HG03520 (cell line): Measurements from ENCODE around the gene SLA2.
"Not testable (repeated sequence)": the region's sequence is repeated elsewhere in the genome, so short reads cannot be mapped to it uniquely, and the experiment has no call there.

Experiments used
- ATAC-seq: cut with Tn5 transposase; IDR thresholded peaks from one replicate; pipeline ENCODE4 v1.9.1; 2021; ENCODE audit warnings: mild to moderate bottlenecking, moderate library complexity; ENCODE audit not compliant: unreplicated experiment

The SLA2 gene

GRCh38 chr20:36645998-36646397 is at the start of gene SLA2:
Gene SLA2, minus strand, starts transcription at chr20:36646196. Its CDS starts 4,861 bp downstream, at chr20:36641335.
- ATAC-seq = no peak

DNA sequence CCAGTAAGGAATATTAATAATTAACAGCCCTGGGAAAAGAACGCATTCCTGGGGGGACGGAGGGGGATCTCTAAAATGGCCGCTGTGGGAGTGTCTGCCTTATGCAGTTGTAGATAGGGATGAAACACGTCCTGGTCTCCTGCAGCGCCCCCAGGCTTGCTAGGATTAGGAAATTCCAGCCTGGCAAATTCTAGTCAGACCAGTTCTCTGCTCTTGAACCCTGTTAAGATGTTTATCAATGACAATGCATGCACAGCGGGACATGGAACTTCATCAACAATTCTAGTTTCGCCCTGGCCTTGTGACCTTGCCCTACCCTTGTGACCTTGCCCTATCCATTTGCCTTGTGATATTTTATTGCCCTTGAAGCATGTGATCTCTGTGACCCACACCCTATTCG is 49.5 kb upstream of the SLA2 start:
- not testable (repeated sequence) for ATAC-seq

DNA sequence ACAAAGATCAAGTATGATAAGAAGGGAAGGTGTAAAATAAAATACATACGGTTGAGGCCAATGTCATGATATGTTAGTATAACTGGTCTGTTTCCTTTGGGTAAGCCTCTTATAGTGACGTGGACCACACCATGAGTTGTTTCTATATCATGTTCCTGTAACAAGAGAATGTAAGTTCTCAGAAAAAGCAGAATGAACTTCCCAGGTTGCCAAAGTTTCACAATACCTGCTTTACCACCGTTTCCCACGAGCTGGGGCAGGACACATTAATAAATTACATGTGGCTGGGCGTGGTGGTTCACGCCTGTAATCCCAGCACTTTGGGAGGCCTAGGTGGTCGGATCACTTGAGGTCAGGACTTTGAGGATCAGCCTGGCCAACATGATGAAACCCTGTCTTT is 42.6 kb upstream of the SLA2 start:
- ATAC-seq = no peak

GRCh38 chr20:36687850-36688249 is 41.9 kb upstream of the SLA2 start:
- ATAC-seq = no peak

DNA sequence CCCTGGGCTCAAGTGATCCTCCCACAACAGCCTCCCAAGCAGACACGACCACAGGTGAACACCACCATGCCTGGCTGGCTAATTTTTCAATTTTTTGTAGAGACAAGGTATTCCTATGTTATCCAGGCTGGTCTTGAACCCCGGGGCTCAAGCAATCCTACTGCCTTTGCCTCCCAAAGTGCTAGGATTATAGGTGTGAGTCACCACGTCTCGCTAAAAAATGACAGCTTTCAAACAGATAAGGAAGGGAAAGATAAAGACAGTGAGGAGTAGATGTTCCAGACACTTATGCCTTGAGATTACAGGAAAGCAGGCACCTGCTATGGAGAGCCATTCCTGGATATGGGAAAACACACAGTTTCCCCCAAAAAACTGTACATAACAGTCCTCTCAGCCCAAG is 40.9 kb upstream of the SLA2 start:
- no peak for ATAC-seq

GRCh38 chr20:36686504-36686903 is 40.5 kb upstream of the SLA2 start:
- ATAC-seq = no peak

- ATAC-seq = no peak
Measured at GRCh38 chr20:36684747-36685146, 38.8 kb upstream of the SLA2 start.

DNA sequence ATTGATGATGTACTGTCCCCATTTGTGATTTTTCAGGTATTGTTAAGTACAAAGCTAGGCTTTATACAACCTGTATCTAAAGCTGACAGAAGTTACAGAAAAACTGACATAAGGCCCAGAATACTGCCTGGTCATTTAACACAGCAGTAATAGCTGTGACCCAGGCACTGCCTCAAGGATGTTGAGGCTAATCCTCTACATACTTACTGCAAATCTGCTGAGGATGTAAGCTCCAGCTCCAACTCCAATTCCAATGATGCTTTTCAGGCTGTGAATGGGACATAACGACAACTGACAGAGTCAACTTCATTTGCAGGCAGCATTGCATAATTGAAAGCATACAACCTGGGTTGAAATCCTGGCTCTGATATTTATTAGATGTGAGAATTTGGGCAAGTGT is 36.3 kb upstream of the SLA2 start:
- no peak for ATAC-seq

GRCh38 chr20:36677422-36677771 is 31.4 kb upstream of the SLA2 start:
- ATAC-seq = no peak

- ATAC-seq = no peak
Measured at GRCh38 chr20:36676701-36677421, 30.9 kb upstream of the SLA2 start.

DNA sequence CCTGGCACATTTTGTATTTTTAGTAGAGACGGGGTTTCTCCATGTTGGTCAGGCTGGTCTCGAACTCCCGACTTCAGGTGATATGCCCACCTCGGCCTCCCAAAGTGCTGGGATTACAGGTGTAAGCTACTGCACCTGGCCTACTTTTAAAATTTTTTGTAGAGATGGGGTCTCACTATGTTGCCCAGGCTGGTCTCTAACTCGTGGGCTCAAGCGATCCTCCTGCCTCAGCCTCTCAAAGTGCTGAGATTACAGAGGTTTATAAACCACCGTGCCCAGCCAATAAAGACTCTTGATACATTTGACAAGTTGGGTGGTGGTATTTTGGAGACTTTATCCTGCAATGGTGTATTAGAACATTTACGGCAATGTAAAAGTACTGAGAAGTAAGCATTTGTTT is 29.5 kb upstream of the SLA2 start:
- ATAC-seq = not testable (repeated sequence)

DNA sequence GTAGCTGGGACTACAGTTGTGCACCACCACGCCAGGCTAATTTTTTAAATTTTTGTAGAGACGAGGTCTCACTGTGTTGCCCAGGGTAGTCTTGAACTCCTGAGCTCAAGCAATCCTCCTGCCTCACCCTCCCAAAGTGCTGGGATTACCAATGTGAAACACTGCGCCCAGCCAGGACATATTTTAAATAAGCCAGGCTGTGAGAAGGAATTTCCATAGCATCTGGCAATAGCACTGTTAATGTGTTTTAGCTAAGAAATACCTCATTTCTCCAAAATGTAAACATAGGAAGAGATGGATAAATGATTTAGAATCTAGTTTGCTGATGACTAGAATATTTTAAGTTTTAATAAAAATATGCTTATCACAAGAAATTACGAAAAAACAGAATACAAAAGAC is 27.0 kb upstream of the SLA2 start:
- ATAC-seq = no peak

DNA sequence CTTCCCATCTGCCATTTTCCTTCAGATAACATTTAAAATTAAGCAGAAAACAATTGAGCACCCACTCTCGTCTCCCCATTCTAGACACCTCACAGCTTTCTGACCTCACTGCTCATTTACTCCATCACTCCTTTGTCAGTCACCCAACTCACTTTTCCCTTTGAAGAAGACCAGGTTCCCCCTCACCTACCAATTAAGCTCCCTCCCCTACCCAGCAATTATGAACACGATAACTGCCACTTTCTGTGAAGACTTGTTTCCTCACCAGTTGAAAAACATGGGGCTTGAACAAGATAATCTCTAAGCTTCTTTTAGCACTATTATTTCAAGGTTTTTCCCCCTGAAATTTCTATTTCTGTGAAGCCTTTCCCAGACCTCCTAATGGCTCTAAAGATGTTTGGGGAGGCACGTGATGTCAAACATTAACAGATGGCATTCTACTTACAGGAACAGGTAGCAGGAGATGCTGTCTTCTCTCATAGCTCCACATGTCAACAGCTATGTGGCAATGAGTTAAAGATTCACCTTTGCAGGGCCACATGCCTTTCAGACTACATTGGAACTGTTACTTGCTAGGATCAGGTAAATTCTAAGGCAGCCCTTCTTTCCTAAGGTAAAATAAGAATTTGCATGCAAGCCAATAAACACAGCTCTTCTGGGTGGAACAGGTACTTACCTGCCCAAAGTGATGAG is 24.8 kb upstream of the SLA2 start:
- no peak for ATAC-seq

- no peak for ATAC-seq
Measured at GRCh38 chr20:36666181-36666740, 20.3 kb upstream of the SLA2 start.

GRCh38 chr20:36663031-36663430 is 17.0 kb upstream of the SLA2 start:
- no peak for ATAC-seq

- no peak for ATAC-seq
Measured at GRCh38 chr20:36658300-36658699, 12.3 kb upstream of the SLA2 start.

DNA sequence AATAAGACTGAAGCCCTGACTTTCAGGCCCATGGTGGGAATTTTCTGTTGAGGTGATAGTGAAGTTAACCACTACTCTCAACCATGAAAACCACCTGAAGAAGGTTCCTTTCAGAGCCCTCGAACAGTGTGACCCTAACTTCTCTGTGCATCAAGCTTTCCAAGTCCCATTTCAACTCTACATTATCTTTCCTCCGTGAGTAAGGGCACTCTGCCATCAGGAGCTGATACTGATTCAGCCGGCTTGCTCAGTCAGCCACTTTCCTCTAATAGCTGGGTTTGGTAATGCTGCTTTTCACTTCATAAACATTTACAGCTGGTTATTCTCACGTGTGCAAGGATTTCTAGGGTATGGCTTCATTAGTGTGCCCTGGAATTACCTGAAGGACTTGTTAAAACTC is 10.7 kb upstream of the SLA2 start:
- no peak for ATAC-seq

DNA sequence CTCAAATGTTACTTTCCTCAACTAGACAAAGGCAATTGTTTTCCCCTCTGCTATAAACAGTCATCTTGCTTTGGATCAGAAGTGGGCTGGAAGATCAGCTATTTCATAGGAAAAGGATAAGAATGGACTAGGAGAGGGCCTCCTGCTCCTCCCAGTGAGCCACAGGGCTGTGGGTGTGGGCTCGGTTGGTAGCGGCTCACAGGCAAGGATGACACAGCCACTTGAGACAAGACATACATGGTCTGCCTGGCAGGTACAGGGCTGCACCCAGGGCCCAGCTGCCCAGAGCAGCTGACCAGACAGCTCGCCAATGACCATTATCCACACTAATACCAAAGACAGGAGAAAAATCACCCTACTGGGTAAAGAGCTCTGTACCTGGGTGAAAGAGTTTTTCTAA is 9.0 kb upstream of the SLA2 start:
- ATAC-seq = no peak

DNA sequence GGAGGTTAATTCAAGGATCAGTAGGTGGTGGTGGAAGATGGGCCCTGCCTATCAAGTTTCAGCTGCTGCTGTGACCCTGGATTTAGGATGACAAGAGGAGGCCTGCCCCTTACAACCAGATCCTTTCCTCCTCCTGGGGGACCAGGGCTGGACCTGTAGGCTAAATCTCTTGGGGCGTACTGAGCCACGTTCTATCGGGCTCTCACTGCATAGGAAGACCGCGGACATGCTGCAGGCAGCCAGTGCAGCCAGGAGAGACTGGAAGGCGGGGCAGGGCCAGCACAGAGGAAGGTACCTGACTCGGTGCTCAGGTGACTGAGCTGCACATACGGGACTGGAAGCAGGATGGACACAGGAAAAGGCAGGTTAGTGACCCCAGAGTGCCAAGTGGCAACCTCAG is 8.5 kb upstream of the SLA2 start:
- ATAC-seq = no peak

DNA sequence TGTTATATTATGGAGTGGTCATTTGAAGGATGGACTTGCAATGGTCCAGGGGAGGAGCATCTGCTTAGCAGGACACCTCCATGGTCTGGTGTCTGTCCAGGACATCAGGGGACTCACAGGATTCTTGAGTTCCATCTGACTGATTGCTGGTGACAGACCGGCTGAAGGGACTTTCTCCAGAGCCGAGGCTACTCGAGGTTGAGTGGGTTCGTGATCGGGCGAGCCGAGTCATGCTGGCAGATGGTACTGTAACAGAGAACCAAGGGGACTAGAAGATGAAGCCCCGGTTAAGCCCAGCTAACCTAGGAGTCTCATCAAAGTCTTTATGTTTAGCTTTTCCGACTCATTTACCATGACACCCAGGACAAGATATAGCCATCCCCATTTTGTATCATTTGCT is 7.5 kb upstream of the SLA2 start:
- ATAC-seq = no peak

GRCh38 chr20:36647196-36648121 is 1.5 kb upstream of the SLA2 start:
- no peak for ATAC-seq
